ENCODE measurements around the gene TDRD10.

Gene TDRD10

DNA sequence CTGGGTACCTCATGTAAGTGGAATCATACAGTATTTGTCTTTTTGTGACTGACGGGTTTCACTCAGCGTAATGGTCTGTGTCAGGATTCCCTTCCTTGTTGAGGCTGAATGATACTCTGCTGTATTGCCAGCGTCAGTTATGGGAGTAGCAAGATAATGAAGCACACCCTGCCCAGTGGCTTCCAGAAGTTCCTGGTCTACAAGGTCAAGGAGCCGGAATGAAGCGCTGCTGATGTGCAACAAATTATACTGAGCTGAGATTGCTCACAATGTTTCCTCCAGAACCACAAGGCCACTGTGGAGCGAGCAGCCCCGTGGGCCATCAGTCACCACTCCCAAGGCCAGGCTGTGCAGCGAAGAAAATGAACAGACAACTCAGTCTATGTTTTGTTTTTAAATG is 24.0 kb upstream of the TDRD10 start:
- ChIA-PET CTCF (interaction anchor here (0.6 to 3.7 kb wide), 5 partner anchors 13 to 192 kb away, joined by 3 to 24 read pairs (median 3); no protein-coding TSS in a partner anchor), POLR2A (no interaction called here)
- H3K4me3 ChIP-seq (ENCODE audit: low read depth, low read length): no peak overlapping the region
- no peak for DNase-seq (ENCODE audit: low read depth, low spot score)
- TF ChIP-seq, protein P1, sequence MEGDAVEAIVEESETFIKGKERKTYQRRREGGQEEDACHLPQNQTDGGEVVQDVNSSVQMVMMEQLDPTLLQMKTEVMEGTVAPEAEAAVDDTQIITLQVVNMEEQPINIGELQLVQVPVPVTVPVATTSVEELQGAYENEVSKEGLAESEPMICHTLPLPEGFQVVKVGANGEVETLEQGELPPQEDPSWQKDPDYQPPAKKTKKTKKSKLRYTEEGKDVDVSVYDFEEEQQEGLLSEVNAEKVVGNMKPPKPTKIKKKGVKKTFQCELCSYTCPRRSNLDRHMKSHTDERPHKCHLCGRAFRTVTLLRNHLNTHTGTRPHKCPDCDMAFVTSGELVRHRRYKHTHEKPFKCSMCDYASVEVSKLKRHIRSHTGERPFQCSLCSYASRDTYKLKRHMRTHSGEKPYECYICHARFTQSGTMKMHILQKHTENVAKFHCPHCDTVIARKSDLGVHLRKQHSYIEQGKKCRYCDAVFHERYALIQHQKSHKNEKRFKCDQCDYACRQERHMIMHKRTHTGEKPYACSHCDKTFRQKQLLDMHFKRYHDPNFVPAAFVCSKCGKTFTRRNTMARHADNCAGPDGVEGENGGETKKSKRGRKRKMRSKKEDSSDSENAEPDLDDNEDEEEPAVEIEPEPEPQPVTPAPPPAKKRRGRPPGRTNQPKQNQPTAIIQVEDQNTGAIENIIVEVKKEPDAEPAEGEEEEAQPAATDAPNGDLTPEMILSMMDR (IDR thresholded peaks at IDR 0.05; ENCODE audit: insufficient read depth, low read length, missing control alignments): no peak

DNA sequence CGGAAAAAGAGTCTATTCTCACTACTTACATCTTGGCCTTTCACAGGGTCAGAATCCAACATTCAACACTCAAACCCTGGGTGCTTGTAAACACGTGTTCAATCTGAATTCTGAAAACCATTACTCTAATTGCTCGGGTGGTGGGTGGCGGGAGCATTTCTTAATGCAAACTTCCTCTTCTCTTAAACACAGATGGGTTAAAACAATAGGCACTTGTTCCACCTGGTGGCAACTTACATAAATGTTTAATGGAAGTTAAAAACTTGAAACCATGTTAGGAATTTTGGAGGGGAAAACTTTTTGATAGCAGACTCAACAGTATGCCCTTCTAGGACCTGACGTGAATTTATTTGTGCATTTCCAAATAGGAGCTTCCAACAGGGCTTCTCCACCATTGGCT is 23.4 kb upstream of the TDRD10 start:
- CTCF ChIA-PET: interaction anchor here (1.0 to 7.1 kb wide), 32 partner anchors 8 to 580 kb away, joined by 3 to 118 read pairs (median 4); partner anchors contain the start of genes LENEP and PMVK
- TF ChIP-seq, protein P1 (IDR thresholded peaks at IDR 0.05; ENCODE audit: insufficient read depth, low read length, missing control alignments): no peak
- DNase-seq (ENCODE audit: low read depth, low spot score): no peak
- H3K4me3 ChIP-seq (ENCODE audit: low read depth, low read length): no peak overlapping the region
- POLR2A ChIA-PET: interaction anchor here (0.6 to 1.1 kb wide), 2 partner anchors 55 to 152 kb away, joined by 3 to 4 read pairs; no protein-coding TSS in a partner anchor

DNA sequence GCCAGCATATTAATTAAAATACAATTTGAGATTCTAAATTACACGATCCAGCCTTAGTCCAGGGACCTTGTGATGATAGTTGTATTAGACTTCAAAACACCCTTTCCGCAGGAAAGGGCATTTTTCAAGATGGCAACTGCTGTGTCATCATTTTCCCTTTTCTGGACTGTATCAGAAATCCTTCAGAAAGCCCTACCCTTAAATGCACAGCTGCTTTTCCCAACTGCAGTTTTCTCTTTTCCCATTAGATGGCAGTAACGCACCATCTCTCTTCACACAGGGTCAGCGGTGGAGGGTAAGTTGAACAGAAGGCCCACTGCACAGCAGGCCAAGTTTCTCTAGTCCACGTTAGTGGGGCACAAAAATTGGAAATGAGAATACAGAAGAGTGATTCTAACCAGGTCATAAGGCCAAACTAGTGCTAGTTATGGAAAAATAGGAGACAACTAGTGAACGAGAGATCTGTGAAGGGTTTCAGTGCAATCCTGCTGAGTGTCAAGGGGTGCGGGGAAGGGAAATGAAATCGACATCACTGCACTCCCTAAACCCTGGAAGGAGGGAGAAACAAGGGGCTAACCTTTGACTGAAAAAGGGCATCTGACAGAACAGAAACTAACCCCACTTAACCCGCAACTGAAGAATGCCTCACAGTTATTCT is 22.1 kb upstream of the TDRD10 start:
- POLR2A ChIA-PET: interaction anchor here (1.1 kb wide), 1 partner anchor 154 kb away, joined by 4 read pairs; no protein-coding TSS in a partner anchor

DNA sequence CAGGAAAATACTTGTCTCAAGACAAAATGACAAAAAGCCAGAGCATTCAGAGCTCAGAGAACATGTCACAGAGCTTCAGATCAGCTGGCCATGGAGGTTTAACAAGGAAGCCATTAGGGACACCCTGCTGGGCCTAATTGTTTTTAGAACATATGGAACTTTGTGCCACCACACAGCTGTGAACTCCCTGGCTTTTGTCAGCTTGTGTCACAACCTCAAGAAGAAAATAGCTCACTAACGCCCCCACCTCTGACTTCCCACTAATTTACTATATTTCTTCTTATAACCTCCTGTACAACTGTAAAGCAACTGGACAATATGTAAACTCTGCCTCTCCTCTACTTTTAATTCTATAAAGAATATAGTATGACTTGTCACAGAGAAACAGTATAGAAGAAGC is 21.0 kb upstream of the TDRD10 start:
- TF ChIP-seq, protein P1 (IDR thresholded peaks at IDR 0.05; ENCODE audit: insufficient read depth, low read length, missing control alignments): no peak

More for the DNA sequence above, 22.1 kb upstream of the TDRD10 start:
- no peak for DNase-seq (ENCODE audit: low read depth, low spot score)
- TF ChIP-seq, protein P1 (IDR thresholded peaks at IDR 0.05; ENCODE audit: insufficient read depth, low read length, missing control alignments): peak; percentile 79
- H3K4me3 ChIP-seq (ENCODE audit: low read depth, low read length): no peak overlapping the region
- CTCF ChIA-PET: interaction anchor here (0.6 to 7.1 kb wide), 51 partner anchors 9 to 611 kb away, joined by 3 to 118 read pairs (median 4); partner anchors contain the start of genes LENEP and PMVK

DNA sequence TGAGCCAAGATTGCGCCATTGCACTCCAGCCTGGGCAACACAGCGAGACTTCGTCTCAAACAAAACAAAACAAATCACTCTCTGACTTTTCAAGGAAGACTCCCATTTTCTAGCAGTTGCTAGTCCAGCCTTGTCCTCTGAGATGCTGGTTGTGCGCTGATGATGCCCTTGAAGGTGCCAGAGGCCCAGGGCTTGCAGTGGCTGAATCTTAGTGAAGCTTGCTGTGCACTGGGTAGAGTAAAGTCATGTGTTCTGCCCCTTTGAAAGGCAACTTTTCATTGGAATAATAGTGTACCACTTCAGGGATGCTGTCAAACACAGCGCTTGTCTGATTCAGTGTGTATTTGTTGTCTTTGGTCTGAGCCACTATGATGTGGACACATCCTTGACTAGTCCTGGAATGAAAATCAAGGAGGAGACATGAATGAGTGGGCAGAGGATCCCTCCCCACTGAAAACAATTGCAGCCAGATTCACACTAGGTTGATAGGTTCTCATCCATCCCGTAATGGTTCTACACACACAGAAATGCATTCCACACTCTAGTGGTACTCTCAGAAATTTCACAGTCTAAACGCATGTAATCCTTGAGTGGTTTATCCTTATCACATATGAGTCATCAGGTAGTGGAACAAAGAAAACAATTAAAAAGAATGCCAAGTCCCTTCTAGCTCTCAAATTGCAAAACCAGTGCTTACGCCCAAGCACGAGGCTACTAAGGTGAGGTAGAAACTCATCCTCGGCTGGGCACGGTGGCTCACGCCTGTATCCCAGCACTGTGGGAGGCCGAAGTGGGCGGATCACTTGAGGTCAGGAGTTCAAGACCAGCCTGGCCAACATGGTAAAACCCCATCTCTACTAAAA is 17.8 kb upstream of the TDRD10 start:
- TF ChIP-seq, protein P1 (IDR thresholded peaks at IDR 0.05; ENCODE audit: insufficient read depth, low read length, missing control alignments): no peak
- ChIA-PET CTCF (interaction anchor here (1.2 to 7.1 kb wide), 4 partner anchors 16 to 601 kb away, joined by 3 to 118 read pairs (median 13); no protein-coding TSS in a partner anchor), POLR2A (interaction anchor here (0.7 kb wide), 1 partner anchor 67 kb away, joined by 3 read pairs; no protein-coding TSS in a partner anchor)
- no peak for DNase-seq (ENCODE audit: low read depth, low spot score)
- H3K4me3 ChIP-seq (ENCODE audit: low read depth, low read length): no peak overlapping the region

More for the DNA sequence above, 21.0 kb upstream of the TDRD10 start:
- H3K4me3 ChIP-seq (ENCODE audit: low read depth, low read length): no peak overlapping the region
- DNase-seq (ENCODE audit: low read depth, low spot score): no peak
- CTCF ChIA-PET: interaction anchor here (0.8 to 7.1 kb wide), 33 partner anchors 10 to 610 kb away, joined by 3 to 118 read pairs (median 6); no protein-coding TSS in a partner anchor
- POLR2A ChIA-PET: no interaction called here
